WERI-Rb-1 (cell line): ENCODE measurements around the gene C19orf18.

Experiments used
- DNase-seq: peaks from one replicate; pipeline ENCODE4 v3.0.0-alpha.2; 2020
- H3K27ac ChIP-seq: fragments of 250-450 bp; sonication (Bioruptor Pico); 2 replicates; pipeline ENCODE4 v1.5.1; 2020; ENCODE audit warnings: mild to moderate bottlenecking, moderate library complexity
- H3K27me3 ChIP-seq: fragments of 250-450 bp; sonication (Bioruptor Pico); 2 replicates; pipeline ENCODE4 v1.5.1; 2021; ENCODE audit warnings: mild to moderate bottlenecking, low read depth, moderate library complexity; ENCODE audit not compliant: insufficient read depth, severe bottlenecking
- H3K36me3 ChIP-seq: fragments of 250-450 bp; sonication (Bioruptor Pico); 2 replicates; pipeline ENCODE4 v1.5.1; 2020; ENCODE audit warnings: mild to moderate bottlenecking, moderate library complexity
- H3K4me3 ChIP-seq: 2 replicates; pipeline ENCODE4 v1.5.1; 2011; ENCODE audit warnings: low read depth, mild to moderate bottlenecking, control low read depth, low read length
- H3K9me3 ChIP-seq: fragments of 250-450 bp; sonication (Bioruptor Pico); 2 replicates; pipeline ENCODE4 v1.5.1; 2021; ENCODE audit warnings: mild to moderate bottlenecking, moderate library complexity; ENCODE audit not compliant: severe bottlenecking
- TF ChIP-seq, protein P1 (sequence below): IDR thresholded peaks from 2 replicates; pipeline ENCODE4 v1.5.1; 2011; ENCODE audit warnings: low read depth, mild to moderate bottlenecking, control low read depth, inconsistent platforms, low read length

C19orf18 gene

DNA sequence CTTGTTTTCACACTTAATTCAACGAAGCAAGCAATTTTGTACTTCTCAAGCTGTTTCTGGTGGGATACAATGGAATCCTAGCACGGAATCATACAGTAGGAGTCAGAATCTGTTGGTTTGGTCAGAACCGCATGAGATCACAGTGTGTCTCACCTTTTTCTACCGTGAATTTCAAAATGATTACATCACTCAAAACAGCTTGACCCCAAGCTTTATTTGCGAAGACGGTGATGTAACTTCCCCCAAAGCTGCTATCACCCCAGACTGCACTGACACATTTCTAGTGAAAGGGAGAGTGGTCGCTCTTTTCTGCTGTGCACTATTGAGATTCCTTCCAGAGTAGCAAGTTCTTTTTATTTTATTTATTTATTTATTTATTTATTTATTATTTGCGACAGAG, 9.6 kb downstream of the C19orf18 start:
- no peak for DNase-seq
- H3K9me3 ChIP-seq, result peaks cover 20% of the 10 kb centered on the region
- no peak overlapping the region for H3K27ac ChIP-seq
- no peaks in the 10 kb centered on the region for H3K27me3 ChIP-seq
- TF ChIP-seq, protein P1, sequence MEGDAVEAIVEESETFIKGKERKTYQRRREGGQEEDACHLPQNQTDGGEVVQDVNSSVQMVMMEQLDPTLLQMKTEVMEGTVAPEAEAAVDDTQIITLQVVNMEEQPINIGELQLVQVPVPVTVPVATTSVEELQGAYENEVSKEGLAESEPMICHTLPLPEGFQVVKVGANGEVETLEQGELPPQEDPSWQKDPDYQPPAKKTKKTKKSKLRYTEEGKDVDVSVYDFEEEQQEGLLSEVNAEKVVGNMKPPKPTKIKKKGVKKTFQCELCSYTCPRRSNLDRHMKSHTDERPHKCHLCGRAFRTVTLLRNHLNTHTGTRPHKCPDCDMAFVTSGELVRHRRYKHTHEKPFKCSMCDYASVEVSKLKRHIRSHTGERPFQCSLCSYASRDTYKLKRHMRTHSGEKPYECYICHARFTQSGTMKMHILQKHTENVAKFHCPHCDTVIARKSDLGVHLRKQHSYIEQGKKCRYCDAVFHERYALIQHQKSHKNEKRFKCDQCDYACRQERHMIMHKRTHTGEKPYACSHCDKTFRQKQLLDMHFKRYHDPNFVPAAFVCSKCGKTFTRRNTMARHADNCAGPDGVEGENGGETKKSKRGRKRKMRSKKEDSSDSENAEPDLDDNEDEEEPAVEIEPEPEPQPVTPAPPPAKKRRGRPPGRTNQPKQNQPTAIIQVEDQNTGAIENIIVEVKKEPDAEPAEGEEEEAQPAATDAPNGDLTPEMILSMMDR, result no peak
- no peaks in the 10 kb centered on the region for H3K36me3 ChIP-seq
- H3K4me3 ChIP-seq, result no peak overlapping the region

DNA sequence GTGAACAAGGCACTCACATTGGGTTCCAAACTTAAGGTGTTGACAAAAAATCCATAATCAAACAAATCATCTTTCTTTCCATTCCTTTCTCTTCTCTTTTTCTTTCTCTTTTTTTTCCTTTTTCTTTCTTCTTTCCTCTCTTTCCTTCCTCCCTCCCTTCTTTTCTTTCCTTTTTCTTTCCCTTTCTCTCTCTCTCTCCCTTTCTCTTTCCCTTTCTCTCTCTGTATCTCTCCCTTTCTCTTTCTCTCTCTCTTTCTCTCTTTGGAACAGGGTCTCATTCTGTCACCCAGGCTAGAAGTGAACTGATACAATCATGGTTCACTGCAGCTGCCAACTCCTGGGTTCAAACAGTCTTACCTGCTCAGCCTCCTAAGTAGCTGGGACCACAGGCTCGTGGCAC, 12.5 kb downstream of the C19orf18 start:
- Histone ChIP-seq H3K27me3 (no peaks in the 10 kb centered on the region), H3K27ac (no peak overlapping the region), H3K9me3 (peaks cover 24% of the 10 kb centered on the region), H3K36me3 (no peaks in the 10 kb centered on the region), H3K4me3 (no peak overlapping the region)
- DNase-seq, result no peak
- TF ChIP-seq, protein P1, result no peak

DNA sequence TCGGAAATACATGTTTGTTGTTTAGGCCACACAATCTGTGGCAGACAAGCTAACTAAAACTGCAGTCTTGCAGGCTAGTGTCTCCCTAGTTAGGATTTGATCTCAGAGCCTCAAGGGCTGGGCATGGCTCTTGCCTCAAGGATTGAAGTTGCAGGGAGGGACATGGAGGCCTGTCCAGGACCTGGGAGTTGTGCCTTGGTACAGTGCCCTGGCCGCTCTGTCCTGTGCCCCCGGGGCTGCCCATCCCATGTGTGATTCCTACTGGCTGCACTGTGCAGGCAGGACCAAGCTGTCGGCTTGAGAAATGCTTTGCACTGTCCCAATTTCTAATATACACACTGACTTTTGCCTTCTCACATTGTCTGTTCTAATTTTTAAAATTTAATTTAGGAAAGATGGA, 19.3 kb downstream of the C19orf18 start:
- peaks cover 8% of the 10 kb centered on the region for H3K9me3 ChIP-seq
- DNase-seq, result no peak
- no peak overlapping the region for H3K4me3 ChIP-seq
- no peaks in the 10 kb centered on the region for H3K36me3 ChIP-seq
- TF ChIP-seq, protein P1, result no peak
- no peaks in the 10 kb centered on the region for H3K27me3 ChIP-seq
- no peak overlapping the region for H3K27ac ChIP-seq

DNA sequence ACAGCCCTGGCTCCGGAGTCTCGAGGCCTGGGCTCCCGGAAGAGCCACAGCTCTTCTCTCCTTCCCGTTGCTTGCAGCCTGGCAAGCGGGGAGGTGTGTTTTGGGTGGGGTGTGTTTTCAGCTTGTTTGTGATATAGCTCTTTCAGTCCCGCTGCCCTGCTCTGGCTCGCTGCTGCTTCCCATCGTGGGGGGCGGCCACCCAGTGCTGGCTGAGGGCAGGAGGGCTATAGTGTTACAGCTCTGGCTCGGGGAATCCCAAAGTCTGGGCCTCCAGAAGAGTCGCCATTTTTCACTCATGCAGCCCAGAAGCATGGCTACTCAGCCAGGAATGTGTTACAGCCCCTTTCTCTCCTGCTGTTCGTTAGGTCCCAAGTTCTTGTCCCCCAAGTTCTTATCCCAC, 24.6 kb downstream of the C19orf18 start:
- no peak overlapping the region for H3K4me3 ChIP-seq
- H3K27ac ChIP-seq, result no peak overlapping the region
- peaks cover 6% of the 10 kb centered on the region; the same call in 1 of the 2 replicates for H3K36me3 ChIP-seq
- TF ChIP-seq, protein P1, result no peak
- no peaks in the 10 kb centered on the region for H3K27me3 ChIP-seq
- no peak for DNase-seq
- peaks cover 10% of the 10 kb centered on the region for H3K9me3 ChIP-seq

DNA sequence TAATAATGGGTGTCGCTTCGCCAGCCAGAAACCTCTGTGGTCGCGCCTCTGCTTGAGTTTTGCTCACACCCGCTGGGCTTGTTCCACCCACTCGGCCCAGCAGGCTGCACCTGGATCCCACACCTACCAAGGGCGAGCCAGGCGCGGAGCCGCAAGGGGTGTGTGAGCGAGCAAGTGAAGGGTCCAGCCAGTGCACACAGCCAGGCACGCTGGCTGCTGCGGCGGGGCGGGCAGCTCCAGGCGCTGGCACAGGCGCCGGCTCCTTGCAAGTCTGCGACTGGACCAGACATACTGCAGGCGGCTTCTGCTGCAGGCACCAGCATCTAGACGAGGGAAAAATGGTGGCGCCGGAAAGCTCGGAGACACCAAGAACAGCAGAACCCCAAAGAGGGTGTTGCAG, 25.0 kb downstream of the C19orf18 start:
- Histone ChIP-seq H3K27ac (no peak overlapping the region), H3K9me3 (peaks cover 10% of the 10 kb centered on the region), H3K27me3 (no peaks in the 10 kb centered on the region), H3K4me3 (no peak overlapping the region), H3K36me3 (peaks cover 8% of the 10 kb centered on the region)
- TF ChIP-seq, protein P1, result no peak
- DNase-seq, result no peak

DNA sequence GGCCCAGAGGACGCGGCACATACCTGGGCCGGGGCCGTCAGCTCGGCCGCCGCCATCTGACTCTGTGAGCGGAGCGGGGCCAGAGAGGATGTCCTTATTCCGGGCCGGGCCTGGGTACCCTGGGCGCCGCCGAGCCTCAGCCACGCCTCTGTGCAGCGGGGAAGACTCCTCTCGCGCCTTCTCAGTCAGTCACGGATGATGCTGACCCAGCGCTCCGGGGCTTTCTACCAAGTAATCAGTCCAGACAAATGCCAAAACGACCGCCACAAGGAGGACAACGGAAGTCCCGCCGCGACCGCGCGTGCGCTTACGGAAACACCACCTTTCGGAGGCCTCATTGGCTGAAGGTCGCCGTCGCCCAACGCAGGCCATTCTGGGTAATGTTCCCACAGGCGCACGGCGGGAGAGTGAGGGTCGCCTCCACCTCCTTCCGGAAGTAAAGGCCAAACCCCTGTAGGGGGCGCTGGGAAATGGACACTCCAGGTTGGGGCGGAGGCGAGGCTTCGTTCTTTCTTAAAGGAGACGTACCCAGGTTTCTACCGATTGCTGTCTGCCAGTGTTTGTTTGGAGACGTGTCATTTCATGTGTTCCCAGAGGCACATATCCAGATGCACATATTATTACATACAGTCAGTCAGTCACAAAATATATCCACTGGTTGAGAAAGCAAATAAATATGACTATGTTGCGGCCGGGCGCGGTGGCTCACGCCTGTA, 26.8 kb downstream of the C19orf18 start, which contains the start of gene ZNF256:
Gene ZNF256, minus strand, starts transcription at position 288 of the 716 bp plus-strand sequence. Its CDS starts 232 bp downstream, at position 56.
- TF ChIP-seq, protein P1, result peak; percentile 60
- peak; percentile 98 for DNase-seq
- peaks cover 10% of the 10 kb centered on the region for H3K9me3 ChIP-seq

More for the DNA sequence above, 26.8 kb downstream of the C19orf18 start, which contains the start of gene ZNF256:
- peaks cover 25% of the 10 kb centered on the region for H3K36me3 ChIP-seq
- H3K27me3 ChIP-seq, result no peaks in the 10 kb centered on the region
- peak within 1 kb of the TSS; percentile 85 for H3K4me3 ChIP-seq
- peak within 1 kb of the TSS; percentile 84 for H3K27ac ChIP-seq
